HEK293 (cell line): Measurements from ENCODE around the gene PRTN3.
A peak's percentile ranks its signal among the peaks of the same experiment; 100 is the strongest.
"Not testable (repeated sequence)": the region's sequence is repeated elsewhere in the genome, so short reads cannot be mapped to it uniquely, and the experiment has no call there.

Source experiments
- CTCF ChIA-PET: fragments of 350-600 bp; formaldehyde crosslinking; extraction: SDS; loops from one replicate; lab custom pipeline; 2021; ENCODE audit warnings: antibody characterized with exemption; lab: Yijun Ruan, JAX
- POLR2A ChIA-PET: fragments of 300-600 bp; formaldehyde crosslinking; extraction: SDS; loops from one replicate; lab custom pipeline; 2020; ENCODE audit warnings: antibody characterized with exemption, inconsistent platforms; lab: Yijun Ruan, JAX
- H3K27ac ChIP-seq: fragments of 200-500 bp; sonication (Bioruptor generic); 2 replicates; pipeline ENCODE4 v1.5.1; 2014; ENCODE audit warnings: low read depth, low read length, control low read depth, inconsistent platforms; ENCODE audit errors: extremely low read depth
- H3K36me3 ChIP-seq, 2 experiments: fragments of 200-500 bp in 1 of 2; sonication (Bioruptor generic) in 1 of 2; 1 replicate in 1 of 2; 2 replicates in 1 of 2; pipeline ENCODE4 v1.5.1; 2014 to 2017; ENCODE audit warnings: inconsistent platforms in 2 of 2, low read length in 2 of 2; ENCODE audit not compliant: control insufficient read depth in 2 of 2, insufficient read depth in 1 of 2
- H3K4me1 ChIP-seq: fragments of 200-500 bp; sonication (Bioruptor generic); 2 replicates; pipeline ENCODE4 v1.5.1; 2014; ENCODE audit warnings: mild to moderate bottlenecking, low read length, inconsistent platforms; ENCODE audit not compliant: control insufficient read depth, insufficient read depth
- H3K4me3 ChIP-seq: 2 replicates; pipeline ENCODE4 v1.5.1; 2011; ENCODE audit warnings: low read depth, mild to moderate bottlenecking, control low read depth, low read length, moderate library complexity
- H3K9me3 ChIP-seq: fragments of 200-500 bp; sonication (Bioruptor generic); 2 replicates; pipeline ENCODE4 v1.5.1; 2014; ENCODE audit warnings: low read depth, low read length, inconsistent platforms; ENCODE audit not compliant: control insufficient read depth, insufficient read depth
- EGR2 ChIP-seq: fragments of 450-650 bp; formaldehyde crosslinking; IDR thresholded peaks from 2 replicates; pipeline ENCODE4 v1.5.1; 2016; ENCODE audit warnings: low read depth, missing biosample characterization, missing genetic modification characterization
- FEZF1 ChIP-seq: fragments of 450-650 bp; formaldehyde crosslinking; IDR thresholded peaks from 2 replicates; pipeline ENCODE4 v1.5.1; 2016; ENCODE audit warnings: missing biosample characterization, missing genetic modification characterization
- TCF7L2 ChIP-seq: IDR thresholded peaks from 2 replicates; pipeline ENCODE4 v1.6.1; 2011; ENCODE audit warnings: low read depth, mild to moderate bottlenecking, inconsistent platforms, low read length, moderate library complexity, borderline replicate concordance
- ZFHX2 ChIP-seq: fragments of 450-650 bp; formaldehyde crosslinking; conservative IDR thresholded peaks from 2 replicates; pipeline ENCODE4 v1.5.1; 2016; ENCODE audit warnings: missing biosample characterization, missing genetic modification characterization
- ZNF121 ChIP-seq: fragments of 450-650 bp; formaldehyde crosslinking; IDR thresholded peaks from 2 replicates; pipeline ENCODE4 v1.5.1; 2016; ENCODE audit warnings: missing biosample characterization, missing genetic modification characterization
- ZNF223 ChIP-seq: fragments of 450-650 bp; formaldehyde crosslinking; IDR thresholded peaks from 2 replicates; pipeline ENCODE4 v1.5.1; 2016; ENCODE audit warnings: missing biosample characterization, missing genetic modification characterization
- ZNF350 ChIP-seq: fragments of 450-650 bp; formaldehyde crosslinking; IDR thresholded peaks from 2 replicates; pipeline ENCODE4 v1.5.0; 2017; ENCODE audit warnings: missing biosample characterization, mild to moderate bottlenecking, missing genetic modification characterization
- ZNF366 ChIP-seq: fragments of 450-650 bp; formaldehyde crosslinking; conservative IDR thresholded peaks from 2 replicates; pipeline ENCODE4 v1.5.1; 2016; ENCODE audit warnings: missing biosample characterization, missing genetic modification characterization
- ZNF529 ChIP-seq: fragments of 450-650 bp; formaldehyde crosslinking; IDR thresholded peaks from 2 replicates; pipeline ENCODE4 v1.5.1; 2017; ENCODE audit warnings: missing genetic modification characterization, missing biosample characterization; ENCODE audit not compliant: insufficient replicate concordance
- ZNF624 ChIP-seq: fragments of 450-650 bp; formaldehyde crosslinking; IDR thresholded peaks from 2 replicates; pipeline ENCODE4 v1.5.1; 2017; ENCODE audit warnings: missing biosample characterization, missing genetic modification characterization
- ZNF626 ChIP-seq: fragments of 450-650 bp; sonication (Bioruptor Pico); formaldehyde crosslinking; IDR thresholded peaks from 2 replicates; pipeline ENCODE4 v1.5.1; 2018; ENCODE audit warnings: missing biosample characterization, missing genetic modification characterization, inconsistent platforms
- TF ChIP-seq, protein P1 (sequence below): fragments of 450-650 bp; formaldehyde crosslinking; IDR thresholded peaks from 2 replicates; pipeline ENCODE4 v1.5.1; 2016; ENCODE audit warnings: missing biosample characterization, missing genetic modification characterization
- TF ChIP-seq, protein P2 (sequence below): fragments of 450-650 bp; formaldehyde crosslinking; IDR thresholded peaks from 2 replicates; pipeline ENCODE4 v1.5.1; 2016; ENCODE audit warnings: missing biosample characterization, missing genetic modification characterization
- TF ChIP-seq, protein P3 (sequence below): fragments of 450-650 bp; formaldehyde crosslinking; conservative IDR thresholded peaks from 2 replicates; pipeline ENCODE4 v1.5.1; 2016; ENCODE audit warnings: low read depth, missing biosample characterization, missing genetic modification characterization

Gene PRTN3

DNA sequence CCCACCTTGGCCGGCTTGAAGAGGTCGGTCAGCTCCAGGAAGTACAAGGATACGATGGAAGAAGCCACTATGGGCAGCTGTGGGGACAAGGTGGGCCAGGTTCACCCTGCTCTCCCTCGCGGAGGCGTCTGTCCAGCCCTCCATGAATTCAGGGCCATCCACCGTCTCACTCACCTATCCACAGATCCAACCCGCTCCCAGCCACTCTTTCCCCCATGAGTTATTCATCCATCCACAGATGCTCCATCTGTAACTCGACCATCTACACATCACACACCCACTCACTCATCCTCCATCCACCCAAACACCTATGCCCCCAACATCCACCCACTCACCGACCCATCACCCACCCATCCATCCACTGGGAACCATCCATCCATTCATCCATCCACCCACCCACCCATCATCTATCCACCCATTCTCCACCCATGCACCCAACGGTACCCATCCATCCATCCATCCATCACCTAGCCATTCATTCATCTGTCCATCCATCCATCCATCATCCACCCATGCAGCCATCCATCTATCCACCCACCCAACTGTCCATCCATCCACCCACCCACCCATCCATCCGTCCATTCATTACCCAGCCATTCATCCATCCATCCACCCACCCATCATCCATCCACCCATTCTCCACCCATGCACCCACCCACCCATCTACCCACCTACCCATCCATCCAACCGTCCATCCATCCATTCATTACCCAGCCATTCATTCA lies 24.9 kb upstream of the PRTN3 start (continued):
- no peak for TF ChIP-seq ZNF529 (tag by site-specific recombination)
- TF ChIP-seq FEZF1 (tag by site-specific recombination) = no peak

DNA sequence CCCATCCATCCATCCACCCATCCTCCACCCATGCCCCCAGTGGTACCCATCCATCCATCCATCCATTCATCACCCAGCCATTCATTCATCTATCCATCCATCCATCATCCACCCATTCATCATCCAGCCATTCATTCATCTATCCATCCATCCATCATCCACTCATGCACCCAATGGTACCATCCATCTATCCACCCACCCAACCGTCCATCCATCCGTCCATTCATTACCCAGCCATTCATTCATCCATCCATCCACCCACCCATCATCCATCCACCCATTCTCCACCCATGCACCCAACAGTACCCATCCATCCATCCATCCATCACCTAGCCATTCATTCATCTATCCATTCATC lies 24.3 kb upstream of the PRTN3 start:
- H3K9me3 ChIP-seq = no peaks in the 10 kb centered on the region
- ChIA-PET POLR2A (no interaction called here), CTCF (no interaction called here)
- no peak overlapping the region for H3K27ac ChIP-seq
- no peak overlapping the region for H3K4me3 ChIP-seq
- TF ChIP-seq, protein P1, sequence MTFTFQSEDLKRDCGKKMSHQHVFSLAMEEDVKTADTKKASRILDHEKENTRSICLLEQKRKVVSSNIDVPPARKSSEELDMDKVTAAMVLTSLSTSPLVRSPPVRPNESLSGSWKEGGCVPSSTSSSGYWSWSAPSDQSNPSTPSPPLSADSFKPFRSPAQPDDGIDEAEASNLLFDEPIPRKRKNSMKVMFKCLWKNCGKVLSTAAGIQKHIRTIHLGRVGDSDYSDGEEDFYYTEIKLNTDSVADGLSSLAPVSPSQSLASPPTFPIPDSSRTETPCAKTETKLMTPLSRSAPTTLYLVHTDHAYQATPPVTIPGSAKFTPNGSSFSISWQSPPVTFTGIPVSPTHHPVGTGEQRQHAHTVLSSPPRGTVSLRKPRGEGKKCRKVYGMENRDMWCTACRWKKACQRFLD (tag by site-specific recombination) = no peak
- no peak for TF ChIP-seq ZNF626 (tag by site-specific recombination)
- no peak for TF ChIP-seq TCF7L2
- TF ChIP-seq, protein P2, sequence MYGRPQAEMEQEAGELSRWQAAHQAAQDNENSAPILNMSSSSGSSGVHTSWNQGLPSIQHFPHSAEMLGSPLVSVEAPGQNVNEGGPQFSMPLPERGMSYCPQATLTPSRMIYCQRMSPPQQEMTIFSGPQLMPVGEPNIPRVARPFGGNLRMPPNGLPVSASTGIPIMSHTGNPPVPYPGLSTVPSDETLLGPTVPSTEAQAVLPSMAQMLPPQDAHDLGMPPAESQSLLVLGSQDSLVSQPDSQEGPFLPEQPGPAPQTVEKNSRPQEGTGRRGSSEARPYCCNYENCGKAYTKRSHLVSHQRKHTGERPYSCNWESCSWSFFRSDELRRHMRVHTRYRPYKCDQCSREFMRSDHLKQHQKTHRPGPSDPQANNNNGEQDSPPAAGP (tag by site-specific recombination) = no peak
- peak; percentile 5; the same call in 1 of the 2 replicates for TF ChIP-seq ZFHX2 (tag by site-specific recombination)
- TF ChIP-seq ZNF624 (tag by site-specific recombination) = no peak
- 0 out of 2 replicates have a peak, but pooled peaks have one; percentile 4 for TF ChIP-seq EGR2
- TF ChIP-seq ZNF366 (tag by site-specific recombination) = peak; percentile 98
- no peak for TF ChIP-seq ZNF223 (tag by site-specific recombination)
- TF ChIP-seq, protein P3, sequence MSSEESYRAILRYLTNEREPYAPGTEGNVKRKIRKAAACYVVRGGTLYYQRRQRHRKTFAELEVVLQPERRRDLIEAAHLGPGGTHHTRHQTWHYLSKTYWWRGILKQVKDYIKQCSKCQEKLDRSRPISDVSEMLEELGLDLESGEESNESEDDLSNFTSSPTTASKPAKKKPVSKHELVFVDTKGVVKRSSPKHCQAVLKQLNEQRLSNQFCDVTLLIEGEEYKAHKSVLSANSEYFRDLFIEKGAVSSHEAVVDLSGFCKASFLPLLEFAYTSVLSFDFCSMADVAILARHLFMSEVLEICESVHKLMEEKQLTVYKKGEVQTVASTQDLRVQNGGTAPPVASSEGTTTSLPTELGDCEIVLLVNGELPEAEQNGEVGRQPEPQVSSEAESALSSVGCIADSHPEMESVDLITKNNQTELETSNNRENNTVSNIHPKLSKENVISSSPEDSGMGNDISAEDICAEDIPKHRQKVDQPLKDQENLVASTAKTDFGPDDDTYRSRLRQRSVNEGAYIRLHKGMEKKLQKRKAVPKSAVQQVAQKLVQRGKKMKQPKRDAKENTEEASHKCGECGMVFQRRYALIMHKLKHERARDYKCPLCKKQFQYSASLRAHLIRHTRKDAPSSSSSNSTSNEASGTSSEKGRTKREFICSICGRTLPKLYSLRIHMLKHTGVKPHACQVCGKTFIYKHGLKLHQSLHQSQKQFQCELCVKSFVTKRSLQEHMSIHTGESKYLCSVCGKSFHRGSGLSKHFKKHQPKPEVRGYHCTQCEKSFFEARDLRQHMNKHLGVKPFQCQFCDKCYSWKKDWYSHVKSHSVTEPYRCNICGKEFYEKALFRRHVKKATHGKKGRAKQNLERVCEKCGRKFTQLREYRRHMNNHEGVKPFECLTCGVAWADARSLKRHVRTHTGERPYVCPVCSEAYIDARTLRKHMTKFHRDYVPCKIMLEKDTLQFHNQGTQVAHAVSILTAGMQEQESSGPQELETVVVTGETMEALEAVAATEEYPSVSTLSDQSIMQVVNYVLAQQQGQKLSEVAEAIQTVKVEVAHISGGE (tag by site-specific recombination) = no peak
- no peak for TF ChIP-seq ZNF350 (tag by site-specific recombination)
- H3K4me1 ChIP-seq = no peaks in the 10 kb centered on the region
- H3K36me3 ChIP-seq = peaks cover 8 to 19% of the 10 kb centered on the region in 2 experiments; a peak in 2 of 3 replicates

DNA sequence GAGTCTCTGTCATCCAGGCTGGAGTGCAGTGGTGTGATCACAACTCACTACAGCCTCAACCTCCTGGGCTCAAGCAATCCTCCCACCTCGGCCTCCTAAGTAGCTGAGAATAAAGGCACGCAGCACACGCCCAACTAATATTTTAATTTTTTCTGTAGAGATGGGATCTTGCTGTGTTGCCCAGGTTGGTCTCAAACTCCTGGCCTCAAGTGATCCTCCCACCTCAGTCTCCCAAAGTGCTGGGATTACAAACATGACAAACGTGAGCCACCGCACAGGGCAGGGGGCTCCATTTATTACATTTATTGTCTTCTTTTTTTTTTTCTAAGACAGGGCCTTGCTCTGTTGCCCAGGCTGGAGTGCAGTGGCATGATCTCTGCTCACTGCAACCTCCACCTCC lies 20.6 kb upstream of the PRTN3 start:
- H3K4me1 ChIP-seq, POLR2A ChIA-PET, H3K9me3 ChIP-seq, H3K27ac ChIP-seq, H3K36me3 ChIP-seq, H3K4me3 ChIP-seq: not testable (repeated sequence)
- CTCF ChIA-PET = interaction anchor here (0.6 to 0.9 kb wide), 2 partner anchors 36 to 38 kb away, joined by 3 to 4 read pairs; no protein-coding TSS in a partner anchor
- peak; percentile 70 for TF ChIP-seq ZNF121 (tag by site-specific recombination)
